Tibial artery (tissue), 4 donors: Measurements from ENCODE around the gene ZBTB20.

Experiments used
- DNase-seq, 2 donors: peaks; one replicate each; pipeline ENCODE4 v3.0.0-alpha.2; 2019
- H3K27ac ChIP-seq, 2 donors: fragments of 200-600 bp; sonication (generic) in 1 of 2; 1 replicate in 1 of 2; 2 replicates in 1 of 2; pipeline ENCODE4 v1.5.1; 2018 to 2019; ENCODE audit warnings: mild to moderate bottlenecking in 1 of 2
- H3K27me3 ChIP-seq, 2 donors: fragments of 200-600 bp; sonication (generic) in 1 of 2; one replicate each; pipeline versions ENCODE4 v1.5.1 to v1.6.0; 2016 to 2019
- H3K36me3 ChIP-seq, 3 donors: fragments of 200-600 bp; sonication (generic) in 2 of 3; one replicate each; pipeline ENCODE4 v1.5.1; 2016 to 2019; ENCODE audit warnings: mild to moderate bottlenecking in 2 of 3
- H3K4me1 ChIP-seq, 4 donors: fragments of 200-600 bp; sonication (generic) in 2 of 4; 1 replicate in 3 of 4; 2 replicates in 1 of 4; pipeline ENCODE4 v1.5.1; 2016 to 2019
- H3K4me3 ChIP-seq, 2 donors: fragments of 200-600 bp; sonication (generic) in 1 of 2; 1 replicate in 1 of 2; 2 replicates in 1 of 2; pipeline ENCODE4 v1.5.1; 2018 to 2019; ENCODE audit warnings: mild to moderate bottlenecking in 2 of 2
- H3K9me3 ChIP-seq, 3 donors: fragments of 200-600 bp; sonication (generic) in 1 of 3; one replicate each; pipeline ENCODE4 v1.5.1; 2016 to 2019
- intact Hi-C: fragments of 100-400 bp; cut with DNase I; formaldehyde crosslinking; loops from one replicate; pipeline ENCODE4 v1.15.0; 2023; ENCODE audit warnings: low total_unique reads
- TF ChIP-seq, protein P1 (sequence below), 2 experiments: fragments of 200-600 bp in 1 of 2; fragments of 450-650 bp in 1 of 2; IDR thresholded peaks; one replicate each; pipeline ENCODE4 v1.5.1; 2017 to 2019; ENCODE audit warnings: antibody characterized with exemption in 2 of 2, mild to moderate bottlenecking in 1 of 2, moderate library complexity in 1 of 2

ZBTB20 gene

GRCh38 chr3:114375608-114376421 is 771.3 kb downstream of the ZBTB20 start:
- H3K4me1 ChIP-seq = peaks cover 0 to 19% (median 8%) of the 10 kb centered on the region in 4 donors
- intact Hi-C loops = no loop called here
- TF ChIP-seq, protein P1, sequence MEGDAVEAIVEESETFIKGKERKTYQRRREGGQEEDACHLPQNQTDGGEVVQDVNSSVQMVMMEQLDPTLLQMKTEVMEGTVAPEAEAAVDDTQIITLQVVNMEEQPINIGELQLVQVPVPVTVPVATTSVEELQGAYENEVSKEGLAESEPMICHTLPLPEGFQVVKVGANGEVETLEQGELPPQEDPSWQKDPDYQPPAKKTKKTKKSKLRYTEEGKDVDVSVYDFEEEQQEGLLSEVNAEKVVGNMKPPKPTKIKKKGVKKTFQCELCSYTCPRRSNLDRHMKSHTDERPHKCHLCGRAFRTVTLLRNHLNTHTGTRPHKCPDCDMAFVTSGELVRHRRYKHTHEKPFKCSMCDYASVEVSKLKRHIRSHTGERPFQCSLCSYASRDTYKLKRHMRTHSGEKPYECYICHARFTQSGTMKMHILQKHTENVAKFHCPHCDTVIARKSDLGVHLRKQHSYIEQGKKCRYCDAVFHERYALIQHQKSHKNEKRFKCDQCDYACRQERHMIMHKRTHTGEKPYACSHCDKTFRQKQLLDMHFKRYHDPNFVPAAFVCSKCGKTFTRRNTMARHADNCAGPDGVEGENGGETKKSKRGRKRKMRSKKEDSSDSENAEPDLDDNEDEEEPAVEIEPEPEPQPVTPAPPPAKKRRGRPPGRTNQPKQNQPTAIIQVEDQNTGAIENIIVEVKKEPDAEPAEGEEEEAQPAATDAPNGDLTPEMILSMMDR (IDR thresholded peaks at IDR 0.05) = no peak
- no peak for DNase-seq
- peaks cover 0 to 9% (median 0%) of the 10 kb centered on the region in 3 donors for H3K36me3 ChIP-seq
- no peak overlapping the region for H3K4me3 ChIP-seq
- no peaks in the 10 kb centered on the region for H3K9me3 ChIP-seq
- no peak overlapping the region for H3K27ac ChIP-seq
- H3K27me3 ChIP-seq = no peaks in the 10 kb centered on the region

DNA sequence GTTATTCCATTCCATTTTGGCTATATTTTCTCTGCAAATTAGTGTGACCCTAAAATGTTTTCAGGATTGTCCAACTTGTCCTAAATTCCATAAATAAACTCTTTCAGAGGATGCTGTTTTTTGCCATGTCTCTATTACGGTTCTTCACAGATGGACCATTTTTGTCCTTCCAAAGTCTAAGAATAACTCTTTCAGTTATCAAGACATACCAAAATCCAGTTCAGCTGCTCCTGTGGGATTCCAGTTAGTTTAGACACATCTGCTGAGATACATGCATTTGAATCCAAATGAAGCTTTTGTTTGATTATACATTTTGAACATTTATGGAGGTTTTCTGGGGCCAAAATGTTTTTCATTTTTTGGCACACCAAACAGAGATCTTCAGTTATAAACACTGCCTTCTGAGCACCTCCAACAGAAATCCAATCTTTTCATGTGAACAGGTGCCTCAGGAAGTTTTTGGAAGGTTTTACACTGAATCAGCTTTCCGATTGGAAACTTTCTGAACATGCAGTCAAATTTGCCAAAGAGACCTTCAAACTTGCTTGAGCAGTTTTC is 772.6 kb downstream of the ZBTB20 start:
- no peak overlapping the region for H3K4me3 ChIP-seq
- TF ChIP-seq, protein P1 (IDR thresholded peaks at IDR 0.05) = no peak
- no peaks in the 10 kb centered on the region for H3K27me3 ChIP-seq
- H3K4me1 ChIP-seq = peaks cover 0 to 7% (median 1%) of the 10 kb centered on the region in 4 donors
- DNase-seq = no peak
- peaks cover 0 to 9% (median 0%) of the 10 kb centered on the region in 3 donors for H3K36me3 ChIP-seq
- intact Hi-C loops = no loop called here
- no peak overlapping the region for H3K27ac ChIP-seq
- no peaks in the 10 kb centered on the region for H3K9me3 ChIP-seq

DNA sequence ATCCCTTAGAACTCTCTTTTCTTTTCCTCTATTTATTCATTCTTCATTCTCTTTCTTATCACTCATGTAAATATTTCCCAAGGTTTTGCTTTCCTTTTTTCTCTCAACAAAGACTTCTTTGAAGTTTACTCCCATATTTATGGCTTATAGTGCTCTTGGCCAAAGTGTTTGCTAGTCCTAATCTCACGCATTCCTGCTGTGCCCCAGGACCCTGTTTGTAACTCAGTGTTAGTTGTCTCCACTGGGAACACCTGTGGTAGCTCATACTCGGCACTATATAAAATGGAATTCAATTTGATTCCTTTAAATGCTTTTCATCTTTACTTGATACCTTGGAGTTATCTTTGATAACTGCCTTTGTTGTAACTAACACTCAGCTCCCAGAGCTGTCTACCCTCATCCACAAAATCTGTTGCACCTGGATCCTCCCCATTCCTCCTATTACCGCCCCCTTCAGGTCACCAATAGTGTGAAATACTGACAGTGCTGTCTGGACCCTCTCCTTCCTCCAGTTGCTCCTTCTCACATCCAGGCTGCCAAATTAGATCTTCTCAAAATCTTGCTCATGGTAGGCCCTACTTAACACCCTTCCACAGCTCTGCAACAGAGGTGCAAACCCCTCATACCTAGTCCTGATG is 776.4 kb downstream of the ZBTB20 start:
- TF ChIP-seq, protein P1 (IDR thresholded peaks at IDR 0.05) = no peak
- Histone ChIP-seq H3K27ac (no peak overlapping the region), H3K4me3 (no peak overlapping the region), H3K36me3 (no peaks in the 10 kb centered on the region), H3K27me3 (no peaks in the 10 kb centered on the region), H3K9me3 (no peaks in the 10 kb centered on the region), H3K4me1 (peaks cover 0 to 15% (median 0%) of the 10 kb centered on the region in 4 donors)
- DNase-seq = no peak
- intact Hi-C loops = no loop called here

- H3K27ac ChIP-seq = no peak overlapping the region
- H3K4me1 ChIP-seq = peaks cover 0 to 35% (median 11%) of the 10 kb centered on the region in 4 donors
- intact Hi-C loops = no loop called here
- no peaks in the 10 kb centered on the region for H3K9me3 ChIP-seq
- no peaks in the 10 kb centered on the region for H3K36me3 ChIP-seq
- H3K4me3 ChIP-seq = no peak overlapping the region
- TF ChIP-seq, protein P1 (IDR thresholded peaks at IDR 0.05) = no peak
- no peaks in the 10 kb centered on the region for H3K27me3 ChIP-seq
- no peak for DNase-seq
These were observed 781.2 kb downstream of the ZBTB20 start for GRCh38 chr3:114365909-114366308.

DNA sequence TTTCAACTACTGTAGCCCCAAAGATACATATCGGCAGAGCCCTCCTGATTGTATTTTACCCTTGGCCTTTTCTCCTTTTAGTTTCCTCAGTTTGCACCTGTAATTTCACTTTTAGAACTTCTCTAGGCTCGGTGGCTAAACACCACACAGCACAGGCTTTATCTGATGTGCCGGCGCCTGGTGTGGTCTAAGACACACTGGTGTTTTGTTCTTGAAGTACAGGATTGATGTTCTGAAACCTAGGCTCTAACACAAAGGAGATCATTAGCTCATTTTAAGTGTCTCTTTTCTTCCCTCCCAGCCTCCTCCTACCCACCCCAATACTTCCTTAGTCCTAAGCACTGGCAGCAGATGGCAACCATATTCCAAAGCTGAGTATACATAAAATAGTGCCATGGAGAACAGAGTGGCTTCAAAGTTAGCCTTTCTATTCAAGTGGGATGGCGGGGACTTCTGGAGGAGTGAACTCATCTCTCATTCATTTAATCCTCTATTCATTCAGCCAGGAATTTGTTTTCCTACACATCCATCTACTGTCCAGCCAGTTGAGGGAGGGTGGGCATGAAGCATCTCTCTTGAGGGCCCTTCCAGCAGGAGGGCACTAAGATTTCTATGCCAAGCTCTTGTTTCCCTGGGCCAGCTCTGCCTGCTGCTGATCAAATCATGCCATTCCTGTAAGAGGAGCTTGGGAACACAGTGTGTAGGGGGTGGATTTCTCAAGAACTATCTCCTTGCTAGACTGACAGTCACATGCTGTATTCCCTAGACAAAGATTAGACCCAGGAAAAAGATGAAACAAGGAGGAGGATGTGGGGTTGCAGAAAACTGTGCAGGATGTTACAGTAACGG is 782.1 kb downstream of the ZBTB20 start:
- intact Hi-C loops = no loop called here
- Histone ChIP-seq H3K4me3 (no peak overlapping the region), H3K27me3 (no peaks in the 10 kb centered on the region), H3K27ac (no peak overlapping the region), H3K4me1 (peaks cover 0 to 35% (median 11%) of the 10 kb centered on the region in 4 donors), H3K9me3 (no peaks in the 10 kb centered on the region), H3K36me3 (no peaks in the 10 kb centered on the region)
- DNase-seq = no peak
- TF ChIP-seq, protein P1 (IDR thresholded peaks at IDR 0.05) = no peak
